GM19438 (cell line): ENCODE results near the gene UPP2.

ENCODE experiments used
- ATAC-seq: cut with Tn5 transposase; IDR thresholded peaks from one replicate; pipeline ENCODE4 v1.9.1; 2021; ENCODE audit warnings: low read depth; ENCODE audit not compliant: unreplicated experiment

UPP2 gene

DNA sequence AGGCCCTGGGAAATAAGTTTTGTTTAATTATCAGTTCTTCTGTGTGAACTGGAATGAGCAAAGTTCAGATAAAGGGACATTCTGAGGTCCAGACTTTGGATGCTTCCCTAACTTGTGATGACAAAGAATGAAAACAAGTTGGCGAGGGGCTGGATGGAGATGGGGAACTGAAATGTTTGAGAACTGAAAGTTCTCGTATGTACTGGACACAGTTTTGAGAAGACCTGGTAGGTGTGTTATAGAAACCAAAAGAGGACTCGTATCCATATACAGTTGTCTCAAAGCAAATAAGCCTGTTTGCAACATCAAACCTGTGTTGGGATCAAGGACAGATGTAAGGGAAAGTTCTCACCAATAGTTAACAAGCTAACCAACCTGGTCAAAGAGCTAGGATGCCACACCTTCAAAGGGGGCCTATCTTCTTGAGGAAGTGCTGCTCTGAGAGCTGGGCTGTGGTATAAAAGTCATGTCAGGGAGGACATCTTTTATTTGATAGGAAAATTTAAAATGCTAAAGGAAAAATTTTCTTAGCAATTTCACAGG is at the start of gene UPP2:
UPP2 (plus strand) TSS at position 493 of the 543 bp plus-strand sequence. CDS start 188 bp downstream, outside the sequence.
- no peak for ATAC-seq

DNA sequence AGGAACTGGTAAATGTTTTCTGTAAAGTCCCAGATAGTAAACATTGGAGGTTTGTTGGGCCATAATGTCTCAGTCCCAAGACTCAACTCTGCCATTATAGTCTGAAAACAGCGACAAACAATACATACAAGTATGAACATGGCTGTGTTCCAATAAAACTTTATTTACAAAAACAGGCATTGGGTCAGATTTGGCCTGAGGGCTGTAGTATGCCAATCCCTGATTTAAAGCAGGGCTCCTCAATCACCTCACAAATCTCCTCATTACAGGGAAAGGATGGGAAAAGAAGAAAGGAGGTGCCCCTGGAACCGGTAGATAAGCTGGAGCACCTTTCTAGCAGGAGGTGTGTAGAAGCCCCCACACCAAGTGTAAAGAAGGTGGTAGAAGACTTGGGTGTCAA is 48.9 kb upstream of the UPP2 start:
- ATAC-seq = no peak

- ATAC-seq = no peak
Observed at GRCh38 chr2:158056875-158057274, 44.8 kb upstream of the UPP2 start.

DNA sequence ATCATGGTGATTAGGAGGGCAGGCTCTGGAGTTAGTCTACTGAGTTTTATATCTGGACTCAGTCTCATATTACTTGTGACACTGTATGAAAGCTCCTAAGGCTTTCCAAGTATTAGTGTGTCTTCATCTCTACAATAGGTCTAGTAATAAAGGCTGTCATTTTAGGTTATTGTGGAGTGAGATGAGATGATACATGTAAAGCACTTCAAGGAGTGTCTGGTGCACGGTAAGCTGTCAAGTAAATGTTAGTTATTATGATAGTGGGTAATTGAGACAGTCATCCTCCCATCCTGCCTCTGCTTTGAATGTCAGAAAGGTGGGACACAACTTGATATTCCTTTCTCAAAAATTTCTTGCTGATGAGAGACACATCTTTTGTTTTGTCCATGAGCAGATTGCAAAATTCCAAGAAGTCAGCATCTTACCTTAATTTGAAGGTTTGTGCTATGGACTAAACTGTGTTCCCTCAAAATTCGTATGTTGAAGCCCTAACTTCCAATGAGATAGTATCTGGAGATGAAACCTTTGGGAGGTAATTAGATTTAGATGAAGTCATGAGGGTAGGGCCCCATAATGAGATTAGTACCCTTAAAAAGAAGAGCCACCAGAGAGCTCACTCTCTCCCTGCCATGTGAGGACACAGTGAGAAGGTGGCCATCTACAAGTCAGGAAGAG is 41.4 kb upstream of the UPP2 start:
- ATAC-seq = no peak

DNA sequence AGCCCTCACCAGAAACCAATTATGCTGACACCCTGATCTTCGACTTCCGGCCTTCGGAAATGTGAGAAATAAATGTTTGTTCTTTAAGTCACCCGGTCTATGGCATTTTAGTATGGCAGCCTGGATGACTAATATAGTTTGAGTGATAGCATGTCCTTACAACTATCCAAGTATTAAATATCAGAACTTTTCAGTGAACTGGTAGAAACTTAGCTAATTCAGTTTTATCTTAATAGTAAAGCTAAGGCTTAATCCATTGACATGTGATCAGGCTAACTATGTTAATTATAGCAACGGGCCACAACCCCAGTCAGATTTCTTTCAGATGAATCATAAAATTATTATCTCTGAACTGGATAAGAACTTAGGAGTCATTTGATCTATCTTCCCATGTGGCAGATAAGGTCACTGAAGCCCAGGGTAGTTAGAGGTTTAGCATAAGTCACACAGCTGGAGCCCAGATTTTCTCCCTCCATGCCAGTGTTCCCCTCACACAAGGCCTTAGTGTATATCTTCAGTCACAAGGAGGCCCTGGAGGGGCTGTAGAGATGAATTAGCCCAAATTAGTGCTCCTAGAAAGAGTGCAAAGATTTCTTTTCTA is 40.7 kb upstream of the UPP2 start:
- ATAC-seq = no peak

DNA sequence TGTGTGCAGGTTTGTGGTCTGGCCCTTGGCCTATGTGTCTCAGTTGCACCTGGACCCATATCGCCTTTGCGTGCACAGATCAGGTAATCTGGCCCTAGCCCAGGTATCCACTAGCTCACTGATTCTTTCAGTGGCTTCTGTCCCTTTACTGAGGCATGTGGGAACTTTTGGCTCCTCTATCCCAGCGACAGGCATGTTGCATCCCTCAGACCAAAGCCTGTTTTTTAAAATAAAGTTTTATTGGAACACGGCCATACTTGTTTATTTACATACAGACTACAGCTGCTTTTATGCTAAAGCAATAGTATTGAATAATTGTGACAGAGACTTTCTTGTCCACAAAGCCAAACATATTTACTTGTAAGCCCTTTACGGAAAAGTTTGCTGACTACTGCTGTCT is 39.9 kb upstream of the UPP2 start:
- ATAC-seq = no peak

- ATAC-seq = no peak
Observed at GRCh38 chr2:158066046-158066713, 35.5 kb upstream of the UPP2 start.

GRCh38 chr2:158071018-158071417 is 30.7 kb upstream of the UPP2 start:
- ATAC-seq = no peak

- no peak for ATAC-seq
Observed at GRCh38 chr2:158072361-158072760, 29.3 kb upstream of the UPP2 start.

- ATAC-seq = no peak
Observed at GRCh38 chr2:158079672-158080071, 22.0 kb upstream of the UPP2 start.

- no peak for ATAC-seq
Observed at GRCh38 chr2:158088093-158088492, 13.6 kb upstream of the UPP2 start.

- ATAC-seq = no peak
Observed at GRCh38 chr2:158089322-158089721, 12.4 kb upstream of the UPP2 start.

DNA sequence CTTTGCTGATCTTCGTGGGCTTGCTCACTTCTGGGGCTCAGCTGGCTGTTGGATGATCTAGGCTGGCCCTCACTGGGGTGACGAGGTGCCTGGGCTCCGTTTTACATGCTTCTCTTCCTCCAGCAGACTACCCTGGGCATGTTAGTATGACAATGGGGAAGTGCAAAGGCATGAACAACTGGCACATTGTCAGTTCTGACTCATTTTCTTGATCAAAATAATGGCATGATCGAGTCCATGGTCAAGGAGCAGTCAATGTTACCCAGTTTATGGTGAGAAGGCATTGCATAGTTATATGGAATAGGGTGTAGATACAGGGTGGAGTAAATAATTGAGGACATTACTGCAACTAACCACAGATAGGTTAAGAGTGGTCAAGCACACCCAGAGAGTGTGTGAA is 10.0 kb upstream of the UPP2 start:
- ATAC-seq = no peak

DNA sequence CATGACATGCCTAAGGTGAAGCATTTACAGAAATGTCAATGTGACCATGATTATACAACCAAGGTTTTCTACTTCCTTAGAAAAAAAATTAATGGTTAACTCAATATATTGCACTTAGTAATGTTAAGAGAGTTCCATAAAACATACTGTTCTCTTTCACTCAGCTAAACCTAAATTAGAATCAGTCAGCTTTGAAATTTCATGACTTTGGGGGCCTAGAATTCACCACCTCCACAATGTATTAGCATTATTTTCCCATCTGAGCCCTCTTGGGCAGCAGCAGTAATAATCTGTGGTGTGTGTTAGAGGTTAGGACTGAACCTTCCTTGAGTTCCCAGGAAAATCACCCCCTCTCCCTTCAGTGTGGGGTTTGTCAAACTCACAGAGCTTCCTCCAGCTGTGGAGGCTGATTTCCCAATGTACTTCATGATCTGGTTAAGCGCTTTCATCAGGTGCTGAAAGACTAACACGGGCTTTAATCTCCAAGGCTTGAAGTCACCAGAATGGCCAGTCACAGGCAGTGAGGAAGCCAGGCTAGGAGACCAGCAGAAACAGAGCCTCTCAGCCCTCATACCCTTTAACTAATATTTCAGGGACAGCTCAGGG is 7.1 kb upstream of the UPP2 start:
- ATAC-seq = no peak

GRCh38 chr2:158095269-158095668 is 6.4 kb upstream of the UPP2 start:
- ATAC-seq = no peak

GRCh38 chr2:158095912-158096311 is 5.8 kb upstream of the UPP2 start:
- ATAC-seq = no peak

DNA sequence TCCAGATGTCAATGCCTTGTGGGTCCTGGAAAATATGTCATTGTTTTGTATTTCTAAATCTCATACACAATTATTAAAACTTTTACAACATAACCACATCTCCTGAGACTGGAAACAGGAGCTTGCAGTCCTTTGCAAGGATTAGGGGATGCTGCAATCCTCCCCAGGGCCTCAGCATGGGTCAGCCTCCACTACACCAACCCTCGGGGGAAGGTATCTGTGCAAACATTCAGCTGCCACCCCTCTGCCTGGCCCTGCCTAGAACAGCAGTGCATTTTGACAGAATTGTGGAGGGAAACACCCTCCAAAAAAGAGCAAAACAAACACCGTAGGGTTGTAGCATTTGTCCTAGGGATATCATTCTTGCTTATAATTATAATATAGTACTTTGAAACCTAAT is 4.2 kb upstream of the UPP2 start:
- no peak for ATAC-seq

DNA sequence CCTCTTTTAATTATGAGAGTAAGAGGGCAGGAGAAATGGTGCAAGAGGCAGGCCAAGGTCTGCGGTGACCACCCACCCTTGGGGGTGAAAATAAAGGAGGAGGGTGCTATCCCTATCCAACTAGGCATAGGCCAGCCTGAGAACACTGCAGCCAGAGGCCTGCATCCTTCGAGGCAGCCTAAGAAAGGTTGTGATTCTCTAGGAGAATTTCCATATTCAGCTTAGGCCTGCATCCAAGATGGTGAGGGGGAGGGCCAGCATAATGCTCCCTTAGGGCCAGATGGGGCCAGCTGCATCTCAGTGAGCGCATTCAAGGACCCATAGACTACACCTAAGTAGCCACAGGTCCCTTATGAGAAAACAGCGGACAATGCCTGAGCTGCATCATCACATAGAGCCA is 3.5 kb upstream of the UPP2 start:
- no peak for ATAC-seq

GRCh38 chr2:158099716-158100115 is 2.0 kb upstream of the UPP2 start:
- ATAC-seq = no peak

GRCh38 chr2:158100411-158100810 is 1.3 kb upstream of the UPP2 start:
- no peak for ATAC-seq

- no peak for ATAC-seq
Observed at GRCh38 chr2:158102446-158102845, 770 bp downstream of the UPP2 start.
